GM12865 (cell line): Measurements from ENCODE around the gene ASB2.

Experiments used
- DNase-seq: peaks from one replicate; pipeline ENCODE4 v3.0.0; 2010; ENCODE audit warnings: low read depth
- H3K4me3 ChIP-seq: 2 replicates; pipeline ENCODE4 v1.5.1; 2011; ENCODE audit warnings: mild to moderate bottlenecking, low read depth, low read length, control low read depth
- TF ChIP-seq, protein P1 (sequence below): IDR thresholded peaks from 2 replicates; pipeline ENCODE4 v1.5.1; 2011; ENCODE audit warnings: low read length, control low read depth, low read depth, inconsistent platforms; ENCODE audit not compliant: insufficient read depth; ENCODE audit errors: missing control alignments

Gene ASB2

GRCh38 chr14:93902619-93903307 is 73.6 kb downstream of the ASB2 start:
- no peak overlapping the region for H3K4me3 ChIP-seq
- TF ChIP-seq, protein P1, sequence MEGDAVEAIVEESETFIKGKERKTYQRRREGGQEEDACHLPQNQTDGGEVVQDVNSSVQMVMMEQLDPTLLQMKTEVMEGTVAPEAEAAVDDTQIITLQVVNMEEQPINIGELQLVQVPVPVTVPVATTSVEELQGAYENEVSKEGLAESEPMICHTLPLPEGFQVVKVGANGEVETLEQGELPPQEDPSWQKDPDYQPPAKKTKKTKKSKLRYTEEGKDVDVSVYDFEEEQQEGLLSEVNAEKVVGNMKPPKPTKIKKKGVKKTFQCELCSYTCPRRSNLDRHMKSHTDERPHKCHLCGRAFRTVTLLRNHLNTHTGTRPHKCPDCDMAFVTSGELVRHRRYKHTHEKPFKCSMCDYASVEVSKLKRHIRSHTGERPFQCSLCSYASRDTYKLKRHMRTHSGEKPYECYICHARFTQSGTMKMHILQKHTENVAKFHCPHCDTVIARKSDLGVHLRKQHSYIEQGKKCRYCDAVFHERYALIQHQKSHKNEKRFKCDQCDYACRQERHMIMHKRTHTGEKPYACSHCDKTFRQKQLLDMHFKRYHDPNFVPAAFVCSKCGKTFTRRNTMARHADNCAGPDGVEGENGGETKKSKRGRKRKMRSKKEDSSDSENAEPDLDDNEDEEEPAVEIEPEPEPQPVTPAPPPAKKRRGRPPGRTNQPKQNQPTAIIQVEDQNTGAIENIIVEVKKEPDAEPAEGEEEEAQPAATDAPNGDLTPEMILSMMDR: no peak
- no peak for DNase-seq

GRCh38 chr14:93901813-93902212 is 74.6 kb downstream of the ASB2 start:
- H3K4me3 ChIP-seq: no peak overlapping the region
- DNase-seq: no peak
- TF ChIP-seq, protein P1: no peak

- no peak for DNase-seq
- H3K4me3 ChIP-seq: no peak overlapping the region
- TF ChIP-seq, protein P1: no peak
These were observed 77.6 kb downstream of the ASB2 start for GRCh38 chr14:93898731-93899130.

GRCh38 chr14:93898081-93898611 is 78.2 kb downstream of the ASB2 start:
- no peak overlapping the region for H3K4me3 ChIP-seq
- DNase-seq: no peak
- TF ChIP-seq, protein P1: no peak

GRCh38 chr14:93897476-93897845 is 78.9 kb downstream of the ASB2 start:
- H3K4me3 ChIP-seq: no peak overlapping the region
- DNase-seq: no peak
- TF ChIP-seq, protein P1: no peak

- DNase-seq: no peak
- TF ChIP-seq, protein P1: no peak
- no peak overlapping the region for H3K4me3 ChIP-seq
These were observed 81.3 kb downstream of the ASB2 start for GRCh38 chr14:93895023-93895604.
